Astrocyte of the hippocampus (primary cell): ENCODE results near the gene ZNF8.

Experiments used
- DNase-seq: peaks from one replicate; pipeline ENCODE4 v3.0.0; 2011; ENCODE audit warnings: low read depth, low spot score

ZNF8 gene

DNA sequence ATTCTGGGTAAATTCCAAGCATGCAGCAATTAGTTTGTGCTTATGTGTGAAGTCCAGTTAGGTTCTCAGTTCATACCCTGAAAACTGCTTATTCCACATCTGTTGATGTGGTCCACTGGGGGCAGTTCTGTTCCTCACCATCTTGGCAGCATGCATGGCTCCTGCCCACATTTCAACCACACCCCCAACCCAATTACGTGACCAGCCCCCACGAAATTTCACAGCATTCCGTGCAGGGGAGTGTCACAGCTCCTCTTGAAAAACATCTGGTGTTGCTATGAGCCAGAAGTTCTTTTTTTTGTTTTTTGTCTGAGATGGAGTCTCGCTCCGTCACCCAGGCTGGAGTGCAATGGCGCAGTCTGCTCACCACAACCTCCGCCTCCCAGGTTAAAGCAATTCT lies 17.3 kb downstream of the ZNF8 start:
- DNase-seq: no peak

DNA sequence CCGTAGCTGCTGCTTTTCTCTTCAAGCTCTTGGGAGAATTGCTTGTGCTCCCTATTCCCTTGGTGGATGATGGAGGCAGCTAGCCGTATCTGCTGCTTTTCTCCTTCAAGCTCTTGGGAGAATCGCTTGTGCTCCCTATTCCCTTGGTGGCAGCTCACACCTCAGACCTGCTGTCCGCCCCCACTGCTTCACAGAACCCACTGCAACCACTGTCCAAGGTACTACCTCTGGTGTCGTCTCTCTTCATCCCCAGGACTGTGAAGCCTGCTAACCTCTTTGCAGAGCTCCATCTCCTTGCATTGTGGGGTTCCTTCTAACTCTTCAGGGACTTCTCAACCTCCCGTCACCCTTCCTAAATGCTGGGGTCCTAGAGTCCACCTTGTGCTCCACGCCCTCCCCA lies 21.9 kb downstream of the ZNF8 start:
- no peak for DNase-seq

DNA sequence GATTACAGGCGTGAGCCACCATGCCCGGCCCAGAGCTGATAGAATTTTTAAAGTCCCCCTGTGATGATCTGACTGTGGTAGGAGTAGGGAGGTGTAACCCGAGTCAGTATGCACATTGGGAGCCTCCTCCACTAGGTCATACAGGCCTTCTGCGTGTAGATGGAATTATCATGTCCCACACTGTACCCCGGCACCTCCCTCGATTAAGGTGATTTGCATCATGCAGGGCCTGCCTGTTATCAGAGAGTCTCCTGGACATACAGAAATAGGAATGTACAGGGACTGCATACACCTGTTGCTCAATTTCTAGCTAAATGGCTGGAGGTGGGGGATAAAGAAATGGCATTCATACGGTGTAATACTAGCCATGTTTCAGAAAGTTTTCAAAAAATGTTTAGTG lies 25.5 kb downstream of the ZNF8 start:
- DNase-seq: no peak

GRCh38 chr19:58304748-58305064 lies 26.0 kb downstream of the ZNF8 start:
- DNase-seq: no peak

- peak; percentile 99 for DNase-seq
Observed at GRCh38 chr19:58305065-58305931, 26.5 kb downstream of the ZNF8 start, which contains the start of gene ERVK3-1. ERVK3-1 (plus strand) TSS chr19:58305377; CDS start chr19:58312169, 6,792 bp downstream.

DNA sequence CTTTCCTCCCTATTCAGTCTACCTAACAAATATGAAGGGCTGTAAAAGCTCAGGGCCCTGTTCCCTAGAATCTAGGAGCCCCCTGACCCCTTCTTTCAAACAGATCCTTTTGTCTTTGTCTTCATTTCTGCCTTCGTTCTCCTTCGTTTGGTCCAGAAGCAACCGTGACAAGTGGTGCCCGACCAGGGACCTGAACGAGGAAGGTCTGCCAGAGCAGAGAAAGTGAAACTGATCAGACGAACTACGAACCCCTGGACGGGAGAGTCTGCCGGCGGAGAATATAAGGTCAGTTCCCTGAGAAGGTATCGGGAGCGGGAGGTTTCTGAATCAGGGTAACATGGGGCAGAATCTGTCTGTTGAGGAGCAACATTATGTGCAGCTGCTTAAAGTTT lies 27.2 kb downstream of the ZNF8 start:
- no peak for DNase-seq

GRCh38 chr19:58307736-58308135 lies 29.0 kb downstream of the ZNF8 start:
- DNase-seq: no peak

DNA sequence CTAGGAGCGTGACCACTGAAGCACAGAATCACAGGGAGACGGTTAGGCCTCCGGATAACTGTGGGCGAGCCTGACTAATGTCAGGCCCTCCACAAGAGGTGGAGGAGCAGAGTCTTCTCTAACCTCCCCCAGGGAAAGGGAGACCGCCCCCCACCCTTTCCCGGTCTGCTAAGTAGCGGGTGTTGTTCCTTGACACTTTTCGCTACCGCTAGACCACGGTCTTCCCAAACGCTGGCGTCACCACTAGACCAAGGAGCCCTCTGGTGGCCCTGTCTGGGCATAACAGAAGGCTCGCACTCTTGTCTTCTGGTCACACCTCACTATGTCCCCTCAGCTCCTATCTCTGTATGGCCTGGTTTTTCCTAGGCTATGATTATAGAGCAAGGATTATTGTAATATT lies 31.9 kb downstream of the ZNF8 start:
- peak; percentile 11 for DNase-seq

GRCh38 chr19:58311345-58311865 lies 32.6 kb downstream of the ZNF8 start:
- no peak for DNase-seq

DNA sequence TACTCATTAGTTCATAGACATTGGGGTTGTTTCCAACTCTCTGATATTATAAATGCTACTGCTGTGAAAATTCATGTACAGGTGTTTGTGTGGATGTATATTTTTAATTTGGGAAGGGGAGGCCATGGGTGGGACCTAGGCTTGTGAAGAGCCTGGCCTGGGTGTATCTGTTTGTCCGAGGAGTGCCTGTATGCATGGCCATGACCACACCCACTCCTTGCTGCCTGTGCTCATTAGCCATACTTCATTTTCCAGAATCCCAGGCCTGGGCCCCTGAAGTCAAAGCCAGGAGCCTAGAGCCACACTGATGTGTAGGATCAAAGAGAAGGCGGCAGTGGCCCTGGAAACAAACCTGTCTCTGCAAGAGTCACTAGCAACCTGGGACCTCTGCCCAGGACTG lies 36.8 kb downstream of the ZNF8 start:
- DNase-seq: no peak

DNA sequence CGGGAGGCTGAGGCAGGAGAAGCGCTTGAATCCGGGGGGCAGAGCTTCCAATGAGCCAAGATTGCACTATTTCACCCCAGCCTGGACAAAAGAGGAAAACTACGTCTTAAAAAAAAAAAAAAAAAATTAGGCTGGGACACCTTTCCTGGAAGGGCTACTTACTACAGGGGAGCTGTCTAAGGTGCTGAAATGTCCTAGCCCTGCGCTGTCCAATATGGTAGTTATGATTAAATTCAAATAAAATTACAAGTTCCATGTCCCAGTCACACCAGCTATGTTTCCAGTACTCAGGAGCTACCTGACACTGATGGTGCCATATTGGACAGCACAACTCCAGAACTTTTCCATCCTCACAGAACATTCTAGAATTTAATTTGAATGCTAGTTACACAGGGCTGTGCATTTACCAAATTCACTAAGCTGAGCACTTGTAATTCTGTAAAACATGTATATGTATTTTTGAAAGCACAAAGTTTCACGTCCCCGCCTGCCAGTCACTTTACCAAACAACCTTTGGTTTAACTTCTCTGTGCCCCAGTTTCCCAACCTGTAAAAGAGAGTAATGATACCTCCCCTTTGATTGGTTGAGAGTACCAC lies 38.8 kb downstream of the ZNF8 start:
- peak; percentile 69 for DNase-seq

GRCh38 chr19:58318297-58318696 lies 39.5 kb downstream of the ZNF8 start:
- no peak for DNase-seq

DNA sequence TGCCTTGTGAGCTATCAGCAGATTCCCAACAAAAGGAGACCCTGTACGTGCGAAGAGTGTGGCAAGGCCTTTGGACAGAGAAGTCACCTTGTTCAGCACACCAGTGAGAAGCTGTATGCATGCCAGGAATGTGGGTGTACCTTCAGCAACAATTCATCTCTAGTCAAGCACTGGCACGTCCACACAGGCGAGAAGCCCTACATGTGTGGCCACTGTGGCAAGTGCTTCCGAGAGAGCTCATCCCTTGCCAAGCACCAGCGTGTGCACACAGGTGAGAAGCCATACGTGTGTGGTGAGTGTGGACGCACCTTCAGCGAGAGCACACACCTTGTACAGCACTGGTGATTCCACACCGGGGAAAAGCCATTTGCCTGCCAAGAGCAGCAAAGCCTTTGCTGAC lies 40.5 kb downstream of the ZNF8 start:
- DNase-seq: no peak

DNA sequence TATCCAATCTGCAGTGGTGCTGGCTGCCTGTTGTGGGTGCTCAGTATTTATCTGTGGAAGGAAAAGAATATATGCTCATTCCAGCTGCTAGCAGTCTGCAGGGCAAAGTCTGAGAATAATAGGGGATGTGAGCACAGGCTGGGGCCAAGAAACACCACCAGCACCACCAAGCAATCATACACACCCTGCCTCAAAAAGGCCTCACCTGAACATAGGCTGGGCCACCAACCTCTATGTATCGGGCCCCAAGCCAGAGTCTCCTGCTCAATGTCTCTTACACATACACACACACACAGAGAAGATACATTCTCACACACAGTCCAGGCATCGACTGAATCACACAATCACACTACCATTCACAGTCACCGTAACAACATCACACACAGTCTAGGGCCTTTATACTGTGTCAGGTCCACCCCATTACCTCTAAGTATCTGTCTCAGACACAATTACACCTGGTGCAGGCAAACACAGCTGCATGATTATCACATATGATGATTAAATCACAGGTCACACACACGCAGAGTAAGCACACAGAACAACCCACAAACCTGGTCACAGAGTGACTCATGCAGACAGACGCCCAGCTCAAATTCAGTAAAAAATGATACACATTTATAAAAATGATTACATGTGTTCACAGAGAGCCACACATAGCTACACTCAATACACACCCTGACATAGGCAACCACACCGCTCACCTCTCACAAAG lies 46.7 kb downstream of the ZNF8 start:
- DNase-seq: no peak

GRCh38 chr19:58326501-58326913 lies 47.8 kb downstream of the ZNF8 start:
- no peak for DNase-seq

GRCh38 chr19:58326914-58327726 lies 48.4 kb downstream of the ZNF8 start, which contains the start of gene ZSCAN22:
ZSCAN22 (plus strand) TSS chr19:58326994; CDS start chr19:58334803, 7,809 bp downstream.
- peak; percentile 99 for DNase-seq

GRCh38 chr19:58328999-58329398 lies 50.2 kb downstream of the ZNF8 start:
- DNase-seq: no peak

DNA sequence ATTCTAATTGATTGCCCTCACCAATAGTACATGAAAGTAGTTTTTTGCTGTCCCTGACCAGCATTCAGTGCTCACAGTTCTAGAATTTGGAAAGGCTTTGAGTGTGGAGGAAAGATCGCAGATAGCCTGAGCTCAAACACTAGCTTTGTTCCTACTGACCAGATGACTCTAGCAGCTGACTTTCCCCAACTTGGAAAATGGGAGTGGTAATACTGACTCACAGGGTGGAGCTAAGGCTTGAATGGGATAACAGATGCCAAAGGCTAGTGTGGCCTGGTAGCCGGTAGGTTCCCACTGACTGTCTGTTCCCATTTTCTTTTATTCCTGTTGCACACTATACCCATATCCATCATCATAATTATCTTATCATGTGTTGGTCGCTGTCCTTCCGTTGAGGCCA lies 51.7 kb downstream of the ZNF8 start:
- peak; percentile 70 for DNase-seq

DNA sequence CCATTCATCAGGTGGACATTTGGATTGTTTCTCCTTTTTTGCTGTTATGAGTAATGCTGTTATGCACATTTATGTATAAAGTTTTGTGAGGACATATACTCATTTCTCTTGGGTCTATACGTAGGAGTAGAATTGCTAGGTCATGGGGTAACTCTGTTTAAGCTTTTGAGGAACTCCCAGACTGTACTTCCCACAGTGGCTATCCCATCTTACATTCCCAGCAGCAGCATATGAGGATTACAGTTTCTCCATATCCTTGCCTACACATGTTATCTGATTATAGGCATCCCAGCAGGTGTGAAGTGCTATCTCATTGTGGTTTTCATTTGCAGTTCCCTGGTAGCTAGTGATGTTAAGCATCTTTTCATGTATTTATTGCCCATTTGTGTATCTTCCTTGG lies 53.9 kb downstream of the ZNF8 start:
- DNase-seq: no peak

DNA sequence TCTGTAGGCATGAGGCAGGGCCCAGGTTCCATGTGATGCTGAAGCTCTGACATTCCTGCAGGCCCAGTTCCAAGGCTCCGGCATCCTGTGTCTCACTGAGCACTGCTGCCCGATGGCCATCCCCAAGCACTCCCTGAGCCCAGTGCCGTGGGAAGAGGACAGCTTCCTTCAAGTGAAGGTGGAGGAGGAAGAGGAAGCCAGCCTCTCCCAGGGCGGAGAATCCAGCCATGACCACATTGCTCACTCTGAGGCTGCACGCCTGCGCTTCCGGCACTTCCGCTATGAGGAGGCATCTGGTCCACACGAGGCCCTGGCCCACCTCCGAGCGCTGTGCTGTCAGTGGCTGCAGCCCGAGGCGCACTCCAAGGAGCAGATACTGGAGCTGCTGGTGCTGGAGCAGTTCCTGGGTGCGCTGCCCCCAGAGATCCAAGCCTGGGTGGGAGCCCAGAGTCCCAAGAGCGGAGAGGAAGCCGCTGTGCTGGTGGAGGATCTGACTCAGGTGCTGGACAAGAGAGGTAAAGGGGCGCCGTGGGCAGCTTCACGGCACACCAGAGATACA lies 56.0 kb downstream of the ZNF8 start:
- DNase-seq: no peak

- no peak for DNase-seq
Observed at GRCh38 chr19:58335630-58336029, 56.9 kb downstream of the ZNF8 start.
